ENCODE measurements around the gene SLX4IP. TPM values are rescaled to one million over a fixed set of nuclear protein-coding genes. Genes with fewer than 3 reads are reported as not detected.

SLX4IP gene
- total and polyA plus RNA-seq, 2 donors (not counting 1 experiment from before 2014, with no cell fraction given) = 1.9 to 8.1 TPM

- Histone ChIP-seq H3K9me3 (ENCODE audit: control insufficient read depth, insufficient read depth, low read depth, low read length) (no peaks in the 10 kb centered on the region), H4K20me1 (ENCODE audit: control insufficient read depth, extremely low read depth, insufficient read depth, low read length) (no peaks in the 10 kb centered on the region), H3K27me3 (ENCODE audit: control insufficient read depth, insufficient read depth, low read length) (no peaks in the 10 kb centered on the region), H3K9ac (ENCODE audit: insufficient read depth, low read length) (no peak overlapping the region), H3K4me1 (ENCODE audit: control insufficient read depth, extremely low read depth, insufficient read depth, low read length) (peaks cover 2% of the 10 kb centered on the region), H3K4me2 (ENCODE audit: extremely low read depth, insufficient read depth, low read length) (no peak overlapping the region), H3K27ac (ENCODE audit: insufficient read depth, low read length) (no peak overlapping the region), H2AFZ (ENCODE audit: low read length) (no peak overlapping the region), H3K36me3 (ENCODE audit: control insufficient read depth, insufficient read depth, low read length) (peaks cover 2% of the 10 kb centered on the region), H3K79me2 (ENCODE audit: control insufficient read depth, insufficient read depth, low read length) (no peaks in the 10 kb centered on the region), H3K4me3 (replicated peaks in 1 of 4; ENCODE audit: control extremely low read depth in 1 of 4, insufficient read depth in 1 of 4, low read depth in 3 of 4, low read length in 4 of 4) (no peak overlapping the region)
- TF ChIP-seq EZH2 (IDR thresholded peaks at IDR 0.05; ENCODE audit: low read length, missing control alignments) = no peak
- TF ChIP-seq CTCF (conservative IDR thresholded peaks at IDR 0.05 in 1 of 2, IDR thresholded peaks at IDR 0.05 in 1 of 2; ENCODE audit: low read depth in 1 of 2, low read length in 2 of 2) = no peak
- no peak for DNase-seq (ENCODE audit: low read depth in 2 of 2)
Observed at GRCh38 chr20:10659651-10660601, 224.8 kb downstream of the SLX4IP start.

- no peaks in the 10 kb centered on the region for H4K20me1 ChIP-seq (ENCODE audit: control insufficient read depth, extremely low read depth, insufficient read depth, low read length)
- no peak overlapping the region for H2AFZ ChIP-seq (ENCODE audit: low read length)
- H3K36me3 ChIP-seq (ENCODE audit: control insufficient read depth, insufficient read depth, low read length) = peaks cover 2% of the 10 kb centered on the region
- H3K9me3 ChIP-seq (ENCODE audit: control insufficient read depth, insufficient read depth, low read depth, low read length) = no peaks in the 10 kb centered on the region
- no peak overlapping the region for H3K9ac ChIP-seq (ENCODE audit: insufficient read depth, low read length)
- peaks cover 4% of the 10 kb centered on the region for H3K4me1 ChIP-seq (ENCODE audit: control insufficient read depth, extremely low read depth, insufficient read depth, low read length)
- TF ChIP-seq EZH2 (IDR thresholded peaks at IDR 0.05; ENCODE audit: low read length, missing control alignments) (no peak), CTCF (conservative IDR thresholded peaks at IDR 0.05 in 1 of 2, IDR thresholded peaks at IDR 0.05 in 1 of 2; ENCODE audit: low read depth in 1 of 2, low read length in 2 of 2) (no peak)
- no peak overlapping the region for H3K4me3 ChIP-seq (replicated peaks in 1 of 4; ENCODE audit: control extremely low read depth in 1 of 4, insufficient read depth in 1 of 4, low read depth in 3 of 4, low read length in 4 of 4)
- no peak overlapping the region for H3K27ac ChIP-seq (ENCODE audit: insufficient read depth, low read length)
- no peaks in the 10 kb centered on the region for H3K79me2 ChIP-seq (ENCODE audit: control insufficient read depth, insufficient read depth, low read length)
- no peaks in the 10 kb centered on the region for H3K27me3 ChIP-seq (ENCODE audit: control insufficient read depth, insufficient read depth, low read length)
- no peak overlapping the region for H3K4me2 ChIP-seq (ENCODE audit: extremely low read depth, insufficient read depth, low read length)
- DNase-seq (ENCODE audit: low read depth in 2 of 2) = no peak
Observed at GRCh38 chr20:10660661-10661060, 225.6 kb downstream of the SLX4IP start.

GRCh38 chr20:10661261-10661660 lies 226.2 kb downstream of the SLX4IP start:
- H3K27ac ChIP-seq (ENCODE audit: insufficient read depth, low read length) = no peak overlapping the region
- H3K4me2 ChIP-seq (ENCODE audit: extremely low read depth, insufficient read depth, low read length) = no peak overlapping the region
- no peaks in the 10 kb centered on the region for H3K79me2 ChIP-seq (ENCODE audit: control insufficient read depth, insufficient read depth, low read length)
- no peak overlapping the region for H3K9ac ChIP-seq (ENCODE audit: insufficient read depth, low read length)
- TF ChIP-seq EZH2 (IDR thresholded peaks at IDR 0.05; ENCODE audit: low read length, missing control alignments) = no peak
- H3K27me3 ChIP-seq (ENCODE audit: control insufficient read depth, insufficient read depth, low read length) = no peaks in the 10 kb centered on the region
- no peak overlapping the region for H2AFZ ChIP-seq (ENCODE audit: low read length)
- H3K36me3 ChIP-seq (ENCODE audit: control insufficient read depth, insufficient read depth, low read length) = peaks cover 2% of the 10 kb centered on the region
- H4K20me1 ChIP-seq (ENCODE audit: control insufficient read depth, extremely low read depth, insufficient read depth, low read length) = no peaks in the 10 kb centered on the region
- H3K9me3 ChIP-seq (ENCODE audit: control insufficient read depth, insufficient read depth, low read depth, low read length) = no peaks in the 10 kb centered on the region
- no peak for DNase-seq (ENCODE audit: low read depth in 2 of 2)
- no peak overlapping the region for H3K4me3 ChIP-seq (replicated peaks in 1 of 4; ENCODE audit: control extremely low read depth in 1 of 4, insufficient read depth in 1 of 4, low read depth in 3 of 4, low read length in 4 of 4)
- H3K4me1 ChIP-seq (ENCODE audit: control insufficient read depth, extremely low read depth, insufficient read depth, low read length) = peaks cover 4% of the 10 kb centered on the region
